SU-DHL-6 (cell line): Measurements from ENCODE around the gene NXPH1.

Experiments used
- H2AFZ ChIP-seq: fragments of 200-600 bp; sonication (generic); 2 replicates; pipeline ENCODE4 v1.6.1; 2014; ENCODE audit warnings: low read depth, mild to moderate bottlenecking, moderate library complexity, mixed read lengths, antibody characterized with exemption, low read length; ENCODE audit not compliant: severe bottlenecking
- H3F3A ChIP-seq: fragments of 200-600 bp; shearing (Covaris generic); 2 replicates; pipeline ENCODE4 v1.6.0; 2016; ENCODE audit warnings: antibody characterized with exemption, mild to moderate bottlenecking; ENCODE audit not compliant: insufficient read depth
- H3K27ac ChIP-seq: fragments of 200-600 bp; sonication (generic); 2 replicates; pipeline ENCODE4 v1.5.1; 2016; ENCODE audit warnings: low read depth, mild to moderate bottlenecking, low read length, moderate library complexity, mixed read lengths
- H3K27me3 ChIP-seq: fragments of 200-600 bp; sonication (generic), shearing (Covaris generic); 2 replicates; pipeline ENCODE4 v1.6.0; 2014; ENCODE audit warnings: mild to moderate bottlenecking, low read length
- H3K36me3 ChIP-seq: fragments of 200-600 bp; sonication (generic); 2 replicates; pipeline ENCODE4 v1.6.1; 2014; ENCODE audit warnings: mild to moderate bottlenecking, low read length, mixed read lengths
- H3K4me2 ChIP-seq: fragments of 300-600, 200-600 bp; shearing (Covaris generic), sonication (generic); 2 replicates; pipeline ENCODE4 v1.6.0; 2014; ENCODE audit warnings: low read length, low read depth, mild to moderate bottlenecking; ENCODE audit not compliant: poor library complexity, severe bottlenecking
- H3K4me3 ChIP-seq: fragments of 200-600 bp; sonication (generic); 2 replicates; pipeline ENCODE4 v1.5.1; 2014; ENCODE audit warnings: antibody characterized with exemption, low read length, mild to moderate bottlenecking, mixed read lengths; ENCODE audit not compliant: insufficient read depth, poor library complexity, severe bottlenecking
- H3K79me2 ChIP-seq: fragments of 200-600 bp; sonication (generic); 2 replicates; pipeline ENCODE4 v1.6.1; 2014; ENCODE audit warnings: mild to moderate bottlenecking, low read length, moderate library complexity; ENCODE audit not compliant: insufficient read depth
- H3K9ac ChIP-seq: fragments of 200-600 bp; sonication (generic); 2 replicates; pipeline ENCODE4 v1.7.0; 2014; ENCODE audit warnings: mild to moderate bottlenecking, low read length
- H3K9me2 ChIP-seq: fragments of 200-600 bp; sonication (generic); replicated peaks from 2 replicates; pipeline ENCODE4 v1.6.1; 2014; ENCODE audit warnings: low read length; ENCODE audit not compliant: insufficient read depth
- H3K9me3 ChIP-seq: fragments of 200-600 bp; sonication (generic); 2 replicates; pipeline ENCODE4 v1.6.1; 2014; ENCODE audit warnings: low read length, mixed read lengths; ENCODE audit not compliant: insufficient read depth
- H4K20me1 ChIP-seq: fragments of 200-600 bp; sonication (generic); 2 replicates; pipeline ENCODE4 v1.6.1; 2014; ENCODE audit warnings: low read depth, mild to moderate bottlenecking, antibody characterized with exemption, low read length, moderate library complexity, mixed read lengths
- CTCF ChIP-seq: fragments of 200-600 bp; sonication (generic); IDR thresholded peaks from one replicate; pipeline ENCODE4 v1.5.1; 2017; ENCODE audit warnings: antibody characterized with exemption, mild to moderate bottlenecking, low read length, moderate library complexity; ENCODE audit not compliant: insufficient read depth, poor library complexity, severe bottlenecking
- EZH2phosphoT487 ChIP-seq: fragments of 200-600 bp; sonication (generic), shearing (Covaris generic); conservative IDR thresholded peaks from 2 replicates; pipeline ENCODE4 v1.6.1; 2018; ENCODE audit warnings: mild to moderate bottlenecking, antibody characterized with exemption, low read length, moderate library complexity, mixed read lengths

NXPH1 gene

DNA sequence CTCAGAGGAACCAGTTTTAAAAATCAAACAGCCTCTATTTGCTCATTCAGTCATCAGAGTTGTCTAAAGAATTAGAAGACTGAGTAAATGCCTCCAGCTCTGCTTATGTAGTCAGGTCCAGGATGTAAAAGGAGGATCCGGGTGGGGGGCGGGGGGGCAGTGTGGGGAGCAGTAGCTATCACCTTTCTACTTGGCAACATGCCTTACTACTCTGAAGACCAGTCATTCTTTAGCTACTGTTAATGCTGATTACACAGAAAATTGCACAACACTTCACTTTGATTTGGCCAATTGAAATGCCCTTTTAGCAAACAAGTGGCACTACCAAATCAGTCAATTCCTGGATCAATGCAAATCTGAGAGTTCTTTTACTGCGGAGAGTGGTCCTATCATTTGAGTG is 164.2 kb downstream of the NXPH1 start:
- no peak for TF ChIP-seq CTCF
- Histone ChIP-seq H3F3A (no peaks in the 10 kb centered on the region), H3K4me3 (no peak overlapping the region), H3K27ac (no peak overlapping the region), H2AFZ (no peak overlapping the region), H3K9ac (no peak overlapping the region), H3K36me3 (no peaks in the 10 kb centered on the region), H3K9me2 (no peaks in the 10 kb centered on the region), H3K4me2 (no peak overlapping the region), H4K20me1 (no peaks in the 10 kb centered on the region), H3K79me2 (no peaks in the 10 kb centered on the region), H3K9me3 (no peaks in the 10 kb centered on the region), H3K27me3 (no peaks in the 10 kb centered on the region; the same call in 1 of the 2 replicates)

DNA sequence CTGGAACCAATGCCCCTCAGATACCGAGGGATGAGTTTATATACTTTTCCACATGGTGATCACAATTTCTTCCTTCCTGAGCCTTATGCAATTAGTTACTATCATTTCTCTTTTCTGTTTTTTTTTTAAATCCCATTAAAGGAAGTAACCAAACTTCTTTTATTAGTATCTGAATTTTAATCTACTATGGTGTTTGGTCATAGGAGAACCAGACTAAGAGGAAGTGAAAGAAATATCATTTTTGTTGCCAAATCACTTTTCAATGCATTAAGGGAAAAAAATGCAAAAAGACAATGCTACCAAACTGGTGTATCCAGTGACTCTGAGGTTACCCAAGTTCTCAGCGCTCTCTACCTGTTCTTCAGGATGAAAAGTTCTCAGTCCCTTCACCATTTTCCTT is 167.7 kb downstream of the NXPH1 start:
- no peak overlapping the region for H3K27ac ChIP-seq
- TF ChIP-seq CTCF (no peak), EZH2phosphoT487 (no peak)

GRCh38 chr7:8605221-8605620 is 171.8 kb downstream of the NXPH1 start:
- no peaks in the 10 kb centered on the region for H3K79me2 ChIP-seq
- TF ChIP-seq EZH2phosphoT487 (no peak), CTCF (no peak)
- H2AFZ ChIP-seq: no peak overlapping the region
- no peak overlapping the region for H3K4me2 ChIP-seq
- no peaks in the 10 kb centered on the region for H3K36me3 ChIP-seq
- H3K27ac ChIP-seq: no peak overlapping the region
- H3K9ac ChIP-seq: no peak overlapping the region
- H3K27me3 ChIP-seq: no peaks in the 10 kb centered on the region
- no peaks in the 10 kb centered on the region for H3K9me2 ChIP-seq
- no peaks in the 10 kb centered on the region for H4K20me1 ChIP-seq
- H3F3A ChIP-seq: no peaks in the 10 kb centered on the region
- no peak overlapping the region for H3K4me3 ChIP-seq
- H3K9me3 ChIP-seq: no peaks in the 10 kb centered on the region

More for the DNA sequence above, 167.7 kb downstream of the NXPH1 start:
- Histone ChIP-seq H4K20me1 (no peaks in the 10 kb centered on the region), H3K4me2 (no peak overlapping the region), H3K9ac (no peak overlapping the region), H3K79me2 (no peaks in the 10 kb centered on the region), H3K36me3 (no peaks in the 10 kb centered on the region), H2AFZ (no peak overlapping the region), H3K9me3 (no peaks in the 10 kb centered on the region), H3K27me3 (no peaks in the 10 kb centered on the region), H3F3A (no peaks in the 10 kb centered on the region), H3K9me2 (no peaks in the 10 kb centered on the region), H3K4me3 (no peak overlapping the region)

GRCh38 chr7:8612584-8612983 is 179.2 kb downstream of the NXPH1 start:
- Histone ChIP-seq H3K9ac (no peak overlapping the region), H3K36me3 (no peaks in the 10 kb centered on the region), H3K9me3 (no peaks in the 10 kb centered on the region), H3K27ac (no peak overlapping the region), H3K27me3 (no peaks in the 10 kb centered on the region), H3K4me2 (no peak overlapping the region), H3K4me3 (no peak overlapping the region), H3K9me2 (no peaks in the 10 kb centered on the region), H3F3A (no peaks in the 10 kb centered on the region), H4K20me1 (no peaks in the 10 kb centered on the region), H3K79me2 (no peaks in the 10 kb centered on the region), H2AFZ (no peak overlapping the region)
- TF ChIP-seq CTCF: no peak
- no peak for TF ChIP-seq EZH2phosphoT487
